GM12875 (cell line): Measurements from ENCODE around the gene AVPI1.

ENCODE experiments used
- H3K4me3 ChIP-seq: one replicate; pipeline ENCODE4 v1.5.1; 2011; ENCODE audit warnings: low read depth, low read length, control low read depth
- CTCF ChIP-seq: IDR thresholded peaks from 2 replicates; pipeline ENCODE4 v1.5.1; 2011; ENCODE audit warnings: low read depth, mild to moderate bottlenecking, control low read depth, inconsistent platforms, low read length, moderate library complexity, borderline replicate concordance; ENCODE audit not compliant: insufficient read depth

The AVPI1 gene

GRCh38 chr10:97675222-97675621, 11.8 kb downstream of the AVPI1 start:
- TF ChIP-seq CTCF: no peak
- no peak overlapping the region for H3K4me3 ChIP-seq

- no peak overlapping the region for H3K4me3 ChIP-seq
- no peak for TF ChIP-seq CTCF
Observed at GRCh38 chr10:97673736-97674525, 13.1 kb downstream of the AVPI1 start.

GRCh38 chr10:97669571-97669970, 17.5 kb downstream of the AVPI1 start:
- TF ChIP-seq CTCF: no peak

GRCh38 chr10:97667463-97667862, 19.6 kb downstream of the AVPI1 start:
- no peak overlapping the region for H3K4me3 ChIP-seq
- TF ChIP-seq CTCF: no peak

More at GRCh38 chr10:97669571-97669970, 17.5 kb downstream of the AVPI1 start:
- no peak overlapping the region for H3K4me3 ChIP-seq

- no peak for TF ChIP-seq CTCF
Observed at GRCh38 chr10:97666992-97667391, 20.0 kb downstream of the AVPI1 start.

GRCh38 chr10:97664282-97664850, 22.7 kb downstream of the AVPI1 start:
- TF ChIP-seq CTCF: no peak
- no peak overlapping the region for H3K4me3 ChIP-seq

More at GRCh38 chr10:97666992-97667391, 20.0 kb downstream of the AVPI1 start:
- no peak overlapping the region for H3K4me3 ChIP-seq

GRCh38 chr10:97659589-97659988, 27.5 kb downstream of the AVPI1 start:
- TF ChIP-seq CTCF: no peak
- H3K4me3 ChIP-seq: no peak overlapping the region
